H9 (cell line): ENCODE data around the gene KRT79. TPM values are rescaled to one million over a fixed set of nuclear protein-coding genes. Genes with fewer than 3 reads are reported as not detected.

Experiments
- DNase-seq: peaks from one replicate; pipeline ENCODE4 v3.0.0-alpha.2; 2017
- H2AFZ ChIP-seq: one replicate; pipeline ENCODE4 v1.6.1; 2013; ENCODE audit warnings: mild to moderate bottlenecking, low read length, control low read depth, moderate library complexity
- H2AK5ac ChIP-seq: 2 replicates; pipeline ENCODE4 v1.6.1; 2013; ENCODE audit warnings: low read length, control low read depth, mixed read lengths; ENCODE audit not compliant: insufficient read length
- H2BK120ac ChIP-seq: one replicate; pipeline ENCODE4 v1.6.1; 2013; ENCODE audit warnings: low read depth, mild to moderate bottlenecking, low read length, control low read depth, inconsistent platforms; ENCODE audit not compliant: poor library complexity, severe bottlenecking
- H2BK12ac ChIP-seq: 2 replicates; pipeline ENCODE4 v1.6.1; 2013; ENCODE audit warnings: low read length, control low read depth, mixed read lengths, low read depth; ENCODE audit not compliant: insufficient read length
- H2BK15ac ChIP-seq: 2 replicates; pipeline ENCODE4 v1.6.1; 2013; ENCODE audit warnings: low read depth, low read length, control low read depth
- H2BK20ac ChIP-seq: one replicate; pipeline ENCODE4 v1.6.1; 2013; ENCODE audit warnings: low read depth, mild to moderate bottlenecking, low read length, control low read depth, inconsistent platforms; ENCODE audit not compliant: poor library complexity, severe bottlenecking
- H2BK5ac ChIP-seq: 2 replicates; pipeline ENCODE4 v1.6.1; 2013; ENCODE audit warnings: low read length, control low read depth, mixed read lengths; ENCODE audit not compliant: insufficient read length
- H3K14ac ChIP-seq: 2 replicates; pipeline ENCODE4 v1.6.1; 2013; ENCODE audit warnings: low read length, control low read depth; ENCODE audit not compliant: insufficient read depth
- H3K18ac ChIP-seq: 2 replicates; pipeline ENCODE4 v1.6.1; 2013; ENCODE audit warnings: low read depth, mild to moderate bottlenecking, mixed read lengths, low read length, control low read depth; ENCODE audit not compliant: insufficient read length
- H3K23ac ChIP-seq: 2 replicates; pipeline ENCODE4 v1.6.1; 2013; ENCODE audit warnings: low read length, control low read depth, mixed read lengths, low read depth; ENCODE audit not compliant: insufficient read length
- H3K23me2 ChIP-seq: 2 replicates; pipeline ENCODE4 v1.6.1; 2013; ENCODE audit warnings: low read depth, mild to moderate bottlenecking, mixed read lengths, low read length, control low read depth; ENCODE audit not compliant: insufficient read length, poor library complexity, severe bottlenecking
- H3K27ac ChIP-seq: 2 replicates; pipeline ENCODE4 v1.5.1; 2013; ENCODE audit warnings: low read length, control low read depth, mixed read lengths, low read depth; ENCODE audit not compliant: insufficient read length
- H3K27me3 ChIP-seq: 2 replicates; pipeline ENCODE4 v1.6.1; 2013; ENCODE audit warnings: low read length, control low read depth, inconsistent platforms; ENCODE audit not compliant: insufficient read depth
- H3K4ac ChIP-seq: 2 replicates; pipeline ENCODE4 v1.6.1; 2013; ENCODE audit warnings: low read depth, mild to moderate bottlenecking, control low read depth, inconsistent platforms, low read length, moderate library complexity
- H3K4me1 ChIP-seq: 2 replicates; pipeline ENCODE4 v1.6.1; 2013; ENCODE audit warnings: low read length, control low read depth, inconsistent platforms; ENCODE audit not compliant: insufficient read depth
- H3K4me2 ChIP-seq: 2 replicates; pipeline ENCODE4 v1.6.1; 2013; ENCODE audit warnings: low read length, control low read depth, mixed read lengths; ENCODE audit not compliant: insufficient read length, insufficient read depth
- H3K56ac ChIP-seq: 2 replicates; pipeline ENCODE4 v1.6.1; 2013; ENCODE audit warnings: low read depth, mild to moderate bottlenecking, mixed read lengths, low read length, control low read depth; ENCODE audit not compliant: insufficient read length
- H3K79me1 ChIP-seq: 2 replicates; pipeline ENCODE4 v1.6.1; 2013; ENCODE audit warnings: low read depth, mild to moderate bottlenecking, moderate library complexity, low read length, control low read depth, inconsistent platforms; ENCODE audit not compliant: insufficient read depth, poor library complexity, severe bottlenecking
- H3K79me2 ChIP-seq: 2 replicates; pipeline ENCODE4 v1.6.1; 2013; ENCODE audit warnings: low read length, control low read depth, inconsistent platforms; ENCODE audit not compliant: insufficient read depth
- H3K9ac ChIP-seq: 2 replicates; pipeline ENCODE4 v1.6.1; 2013; ENCODE audit warnings: low read length, control low read depth, mixed read lengths; ENCODE audit not compliant: insufficient read length; ENCODE audit errors: extremely low read depth
- H3K9me3 ChIP-seq: one replicate; pipeline ENCODE4 v1.6.1; 2013; ENCODE audit warnings: low read depth, low read length, inconsistent platforms; ENCODE audit not compliant: control insufficient read depth
- H3T11ph ChIP-seq: one replicate; pipeline ENCODE4 v1.6.1; 2013; ENCODE audit warnings: mild to moderate bottlenecking, low read length, control low read depth, inconsistent platforms
- H4K20me1 ChIP-seq: one replicate; pipeline ENCODE4 v1.6.1; 2013; ENCODE audit not compliant: control insufficient read depth, insufficient read length, insufficient read depth
- H4K5ac ChIP-seq: 2 replicates; pipeline ENCODE4 v1.6.1; 2013; ENCODE audit warnings: low read depth, mild to moderate bottlenecking, mixed read lengths, low read length, control low read depth; ENCODE audit not compliant: insufficient read length
- H4K8ac ChIP-seq: replicated peaks from 2 replicates; pipeline ENCODE4 v1.6.1; 2013; ENCODE audit warnings: low read length, control low read depth, mixed read lengths, low read depth; ENCODE audit not compliant: insufficient read length
- H4K91ac ChIP-seq: 2 replicates; pipeline ENCODE4 v1.6.1; 2013; ENCODE audit warnings: low read depth, mild to moderate bottlenecking, moderate library complexity, mixed read lengths, low read length, control low read depth; ENCODE audit not compliant: insufficient read length
- H3K27ac Mint-ChIP-seq, 3 experiments: 2 replicates in 2 of 3; 3 replicates in 1 of 3; pipeline ENCODE4 v1.8.0; 2020 to 2021; ENCODE audit warnings: mixed read lengths in 3 of 3, mild to moderate bottlenecking in 1 of 3, moderate library complexity in 1 of 3
- H3K27me3 Mint-ChIP-seq: 2 replicates; pipeline ENCODE4 v1.8.0; 2021; ENCODE audit warnings: low read depth, mild to moderate bottlenecking, moderate library complexity, mixed read lengths
- H3K36me3 Mint-ChIP-seq, 3 experiments: 2 replicates in 2 of 3; 3 replicates in 1 of 3; pipeline ENCODE4 v1.8.0; 2020 to 2021; ENCODE audit warnings: low read depth in 3 of 3, mixed read lengths in 3 of 3; ENCODE audit not compliant: insufficient read depth in 1 of 3
- H3K4me1 Mint-ChIP-seq, 2 experiments: 2 replicates each; pipeline ENCODE4 v1.8.0; 2020; ENCODE audit warnings: mixed read lengths in 2 of 2
- H3K4me3 Mint-ChIP-seq, 2 experiments: 2 replicates in 1 of 2; 3 replicates in 1 of 2; pipeline ENCODE4 v1.8.0; 2020 to 2021; ENCODE audit warnings: mild to moderate bottlenecking in 2 of 2, mixed read lengths in 2 of 2, moderate library complexity in 1 of 2
- H3K9me3 Mint-ChIP-seq, 2 experiments: 2 replicates in 1 of 2; 3 replicates in 1 of 2; pipeline ENCODE4 v1.8.0; 2020; ENCODE audit warnings: mild to moderate bottlenecking in 2 of 2, mixed read lengths in 2 of 2, moderate library complexity in 1 of 2
- total RNA-seq: library from RNA; stranded (reverse); gene quantifications from 2 replicates; pipeline ENCODE4 v1.2.1, GENCODE V29; 2021
- TF ChIP-seq, protein P1 (sequence below): fragments of 200-600 bp; sonication (generic); conservative IDR thresholded peaks from 3 replicates; pipeline ENCODE4 v1.8.0; 2021; ENCODE audit warnings: antibody characterized with exemption, mild to moderate bottlenecking

Gene KRT79
- total RNA-seq, 1 experiment from 2014 or later = not detected

DNA sequence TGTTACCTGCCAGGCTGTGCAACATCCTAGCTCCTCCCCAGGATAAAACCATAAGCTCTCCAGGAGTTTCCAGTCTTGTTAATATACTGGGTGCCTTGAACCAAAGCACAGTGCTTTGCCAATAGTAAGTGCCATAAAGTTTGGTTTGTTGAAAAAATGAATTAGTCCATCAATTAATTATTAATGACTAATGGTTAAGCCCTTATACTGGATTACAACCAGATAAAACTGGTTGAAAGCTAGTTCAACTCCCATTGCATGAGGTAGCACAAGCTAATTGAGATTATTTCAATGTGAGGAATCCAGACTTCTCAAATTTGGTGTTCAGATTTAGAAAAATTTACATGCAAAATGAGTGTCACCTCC is 36.6 kb downstream of the KRT79 start:
- no peak overlapping the region for H3K4me2 ChIP-seq
- peaks cover 2% of the 10 kb centered on the region for H3K27me3 Mint-ChIP-seq

More for the DNA sequence above, 36.6 kb downstream of the KRT79 start:
- H2AK5ac ChIP-seq = no peak overlapping the region
- H3K9ac ChIP-seq = no peak overlapping the region
- no peak overlapping the region for H2BK5ac ChIP-seq
- no peak overlapping the region for H3T11ph ChIP-seq
- H3K14ac ChIP-seq = no peak overlapping the region
- H4K91ac ChIP-seq = no peak overlapping the region
- Mint-ChIP-seq H3K9me3 (no peaks in the 10 kb centered on the region), H3K4me1 (peaks cover 19 to 27% of the 10 kb centered on the region in 2 experiments), H3K36me3 (no peaks in the 10 kb centered on the region), H3K27ac (no peak overlapping the region), H3K4me3 (no peak overlapping the region)
- TF ChIP-seq, protein P1, sequence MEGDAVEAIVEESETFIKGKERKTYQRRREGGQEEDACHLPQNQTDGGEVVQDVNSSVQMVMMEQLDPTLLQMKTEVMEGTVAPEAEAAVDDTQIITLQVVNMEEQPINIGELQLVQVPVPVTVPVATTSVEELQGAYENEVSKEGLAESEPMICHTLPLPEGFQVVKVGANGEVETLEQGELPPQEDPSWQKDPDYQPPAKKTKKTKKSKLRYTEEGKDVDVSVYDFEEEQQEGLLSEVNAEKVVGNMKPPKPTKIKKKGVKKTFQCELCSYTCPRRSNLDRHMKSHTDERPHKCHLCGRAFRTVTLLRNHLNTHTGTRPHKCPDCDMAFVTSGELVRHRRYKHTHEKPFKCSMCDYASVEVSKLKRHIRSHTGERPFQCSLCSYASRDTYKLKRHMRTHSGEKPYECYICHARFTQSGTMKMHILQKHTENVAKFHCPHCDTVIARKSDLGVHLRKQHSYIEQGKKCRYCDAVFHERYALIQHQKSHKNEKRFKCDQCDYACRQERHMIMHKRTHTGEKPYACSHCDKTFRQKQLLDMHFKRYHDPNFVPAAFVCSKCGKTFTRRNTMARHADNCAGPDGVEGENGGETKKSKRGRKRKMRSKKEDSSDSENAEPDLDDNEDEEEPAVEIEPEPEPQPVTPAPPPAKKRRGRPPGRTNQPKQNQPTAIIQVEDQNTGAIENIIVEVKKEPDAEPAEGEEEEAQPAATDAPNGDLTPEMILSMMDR = no peak
- H3K27me3 ChIP-seq = no peaks in the 10 kb centered on the region
- no peak overlapping the region for H2BK120ac ChIP-seq
- no peak overlapping the region for H4K5ac ChIP-seq
- no peak overlapping the region for H2BK20ac ChIP-seq
- H3K23ac ChIP-seq = no peak overlapping the region
- H2BK15ac ChIP-seq = no peak overlapping the region
- H3K56ac ChIP-seq = no peak overlapping the region
- no peaks in the 10 kb centered on the region for H3K79me2 ChIP-seq
- no peaks in the 10 kb centered on the region for H3K79me1 ChIP-seq
- H3K9me3 ChIP-seq = no peaks in the 10 kb centered on the region
- H2BK12ac ChIP-seq = no peak overlapping the region
- H3K23me2 ChIP-seq = no peaks in the 10 kb centered on the region
- no peak for DNase-seq
- no peak overlapping the region for H4K8ac ChIP-seq
- H4K20me1 ChIP-seq = peaks cover 3% of the 10 kb centered on the region
- H3K18ac ChIP-seq = no peak overlapping the region
- H3K27ac ChIP-seq = no peak overlapping the region
- peaks cover 8% of the 10 kb centered on the region; the same call in 1 of the 2 replicates for H3K4me1 ChIP-seq
- H3K4ac ChIP-seq = no peak overlapping the region
- H2AFZ ChIP-seq = no peak overlapping the region
